K562 (cell line): ENCODE measurements around the gene PDE8A. TPM values are rescaled to one million over a fixed set of nuclear protein-coding genes. Genes with fewer than 3 reads are reported as not detected.

Source experiments
- ATF7 ChIP-seq: fragments of 450-650 bp; IDR thresholded peaks from 2 replicates; pipeline ENCODE4 v1.7.1; 2014; ENCODE audit warnings: mild to moderate bottlenecking, moderate library complexity
- BRD4 ChIP-seq: fragments of 200-600 bp; sonication (generic); IDR thresholded peaks from 2 replicates; pipeline ENCODE4 v1.6.1; 2017; ENCODE audit warnings: inconsistent platforms
- CGGBP1 ChIP-seq: fragments of 250-450 bp; sonication (Bioruptor Pico); IDR thresholded peaks from 2 replicates; pipeline ENCODE4 v1.9.0; 2021; ENCODE audit warnings: mild to moderate bottlenecking
- CTBP1 ChIP-seq: fragments of 450-650 bp; IDR thresholded peaks from 2 replicates; pipeline ENCODE4 v1.6.1; 2016; ENCODE audit warnings: borderline replicate concordance
- FOXK2 ChIP-seq, 2 experiments: fragments of 450-650 bp; IDR thresholded peaks in 1 of 2; conservative IDR thresholded peaks in 1 of 2; 2 replicates each; pipeline ENCODE4 v1.6.1; 2016; ENCODE audit warnings: low read depth in 2 of 2, mild to moderate bottlenecking in 1 of 2
- HDAC8 ChIP-seq: fragments of 450-650 bp; IDR thresholded peaks from 2 replicates; pipeline ENCODE4 v1.6.1; 2016; ENCODE audit warnings: mild to moderate bottlenecking, missing genetic modification characterization, moderate library complexity, missing compliant biosample characterization
- HINFP ChIP-seq: fragments of 450-650 bp; conservative IDR thresholded peaks from 2 replicates; pipeline ENCODE4 v1.6.1; 2016; ENCODE audit warnings: missing genetic modification characterization, low read depth, mild to moderate bottlenecking, control low read depth, missing compliant biosample characterization
- JUND ChIP-seq, 2 experiments: IDR thresholded peaks; 2 replicates in 1 of 2; 3 replicates in 1 of 2; pipeline ENCODE4 v1.6.1; 2011; ENCODE audit warnings: borderline replicate concordance in 2 of 2, low read depth in 2 of 2, low read length in 2 of 2, improper control_type of control experiment in 1 of 2, missing biosample characterization in 1 of 2, missing genetic modification characterization in 1 of 2, missing genetic modification reagents in 1 of 2
- MAFK ChIP-seq: IDR thresholded peaks from 2 replicates; pipeline ENCODE4 v1.6.1; 2011; ENCODE audit warnings: low read length, improper control_type of control experiment
- MYC ChIP-seq, 2 experiments: fragments of 250-450 bp in 1 of 2; sonication (Bioruptor Pico) in 1 of 2; IDR thresholded peaks; 2 replicates each; pipeline versions ENCODE4 v1.5.1 to v1.6.1; 2012 to 2021; ENCODE audit warnings: low read depth in 2 of 2, borderline replicate concordance in 1 of 2, improper control_type of control experiment in 1 of 2, low read length in 1 of 2, mild to moderate bottlenecking in 1 of 2, moderate library complexity in 1 of 2
- NCOA1 ChIP-seq: fragments of 450-650 bp; IDR thresholded peaks from 2 replicates; pipeline ENCODE4 v1.6.1; 2016; ENCODE audit warnings: low read depth
- NRF1 ChIP-seq, 2 experiments: fragments of 450-650 bp; IDR thresholded peaks in 1 of 2; conservative IDR thresholded peaks in 1 of 2; 2 replicates each; pipeline ENCODE4 v1.6.1; 2014; ENCODE audit warnings: mild to moderate bottlenecking in 2 of 2
- PHB2 ChIP-seq: fragments of 450-650 bp; IDR thresholded peaks from 2 replicates; pipeline ENCODE4 v1.6.1; 2017; ENCODE audit warnings: low read depth
- PPARD ChIP-seq: fragments of 250-450 bp; sonication (Bioruptor Pico); IDR thresholded peaks from 2 replicates; pipeline ENCODE4 v1.8.0; 2022; ENCODE audit warnings: inconsistent platforms, mild to moderate bottlenecking, moderate library complexity
- PTTG1 ChIP-seq: fragments of 450-650 bp; IDR thresholded peaks from 2 replicates; pipeline ENCODE4 v1.6.1; 2016; ENCODE audit warnings: low read depth, mild to moderate bottlenecking, missing genetic modification characterization, missing compliant biosample characterization
- RCOR1 ChIP-seq, 2 experiments: IDR thresholded peaks; 2 replicates each; pipeline ENCODE4 v1.6.1; 2012; ENCODE audit warnings: low read depth in 2 of 2, low read length in 2 of 2, borderline replicate concordance in 1 of 2, improper control_type of control experiment in 1 of 2
- SIN3A ChIP-seq, 2 experiments: fragments of 150-350 bp in 1 of 2; IDR thresholded peaks; 2 replicates each; pipeline ENCODE4 v1.6.1; 2011 to 2016; ENCODE audit warnings: borderline replicate concordance in 2 of 2, low read depth in 2 of 2, low read length in 2 of 2, mild to moderate bottlenecking in 2 of 2, moderate library complexity in 2 of 2; ENCODE audit not compliant: control insufficient read depth in 1 of 2
- TBL1XR1 ChIP-seq, 2 experiments: IDR thresholded peaks; 2 replicates each; pipeline ENCODE4 v1.6.1; 2012; ENCODE audit warnings: improper control_type of control experiment in 2 of 2, low read length in 2 of 2, mild to moderate bottlenecking in 1 of 2
- TBP ChIP-seq: optimal IDR thresholded peaks from 2 replicates; pipeline ENCODE3; 2011; ENCODE audit warnings: low read depth, low read length, improper control_type of control experiment
- TCF3 ChIP-seq: sonication (generic); formaldehyde crosslinking; IDR thresholded peaks from 2 replicates; pipeline ENCODE4 v1.4.0; 2020; ENCODE audit warnings: mild to moderate bottlenecking, missing genetic modification reagents
- TCF7L2 ChIP-seq: fragments of 150-350 bp; IDR thresholded peaks from 2 replicates; pipeline ENCODE4 v1.6.1; 2016; ENCODE audit warnings: low read depth, mild to moderate bottlenecking, low read length, moderate library complexity
- ZBTB7A ChIP-seq: IDR thresholded peaks from 2 replicates; pipeline ENCODE4 v1.6.1; 2011; ENCODE audit warnings: low read depth, mild to moderate bottlenecking, low read length, moderate library complexity, borderline replicate concordance; ENCODE audit not compliant: control insufficient read depth
- ZNF347 ChIP-seq: fragments of 450-650 bp; formaldehyde crosslinking; IDR thresholded peaks from 2 replicates; pipeline ENCODE4 v1.4.0; 2020; ENCODE audit warnings: low read depth, mild to moderate bottlenecking, moderate library complexity
- ZNF436 ChIP-seq: fragments of 250-450, 450-650 bp; sonication (Bioruptor Pico); formaldehyde crosslinking; IDR thresholded peaks from 2 replicates; pipeline ENCODE4 v1.7.0; 2020; ENCODE audit warnings: mild to moderate bottlenecking
- polyA plus RNA-seq, 8 experiments: library from polyadenylated mRNA; depleted of rRNA in 4 of 8; stranded (reverse) in 5 of 8; unstranded in 3 of 8; fragments of >200 nt; fragmentation: Nextera tagmentation in 2 of 8; fragmentation: Illumina TruSeq in 1 of 8; extraction: Ambion mirVana in 2 of 8; extraction: Trizol in 1 of 8; gene quantifications; 2 replicates each; pipeline versions ENCODE4 v1.2.1 to v1.2.3, GENCODE V29; 2011 to 2014; ENCODE audit warnings: inconsistent platforms in 1 of 8, missing spikeins in 1 of 8
- total RNA-seq, 7 experiments: library from RNA; depleted of rRNA in 6 of 7; stranded (reverse); fragments of >200 nt in 6 of 7; fragmentation: Illumina TruSeq in 2 of 7; extraction: Trizol in 2 of 7; gene quantifications; 2 replicates each; pipeline versions ENCODE4 v1.2.1 to v1.2.3, GENCODE V29; 2011 to 2021; ENCODE audit warnings: low replicate concordance in 1 of 7
- TF ChIP-seq, protein P1 (sequence below): fragments of 450-650 bp; formaldehyde crosslinking; IDR thresholded peaks from 2 replicates; pipeline ENCODE4 v1.4.0; 2022; ENCODE audit warnings: mild to moderate bottlenecking, moderate library complexity
- TF ChIP-seq, protein P2 (sequence below): sonication (generic); formaldehyde crosslinking; IDR thresholded peaks from 2 replicates; pipeline ENCODE4 v1.8.1; 2022; ENCODE audit warnings: missing genetic modification reagents

Gene PDE8A
- total and polyA plus RNA-seq, 9 of the 15 experiments (the other 6 are each of a cell fraction or from before 2014, with no cell fraction given), result 5.9 to 40.3 (median 19.8) TPM

- TF ChIP-seq NCOA1 (peak; percentile 38; the same call in 1 of the 2 replicates), RCOR1 (IDR thresholded peaks at IDR 0.05; ENCODE audit: borderline replicate concordance in 1 of 2, low read depth in 2 of 2, low read length in 2 of 2) (peak in 1 of 2 experiments; percentile 54; a peak in 1 of 4 replicates), ATF7 (no peak), MYC (IDR thresholded peaks at IDR 0.05; ENCODE audit: low read depth, low read length) (peak; percentile 35; the same call in 1 of the 2 replicates), MYC (CRISPR knock-in tag; IDR thresholded peaks at IDR 0.05; ENCODE audit: borderline replicate concordance, low read depth) (no peak), HDAC8 (no peak), TBL1XR1 (IDR thresholded peaks at IDR 0.05; ENCODE audit: low read length in 2 of 2) (no peak), TCF7L2 (no peak), PTTG1 (tag) (no peak), JUND (IDR thresholded peaks at IDR 0.05; ENCODE audit: borderline replicate concordance, low read depth, low read length) (peak; percentile 86; the same call in 1 of the 2 replicates), JUND (tag; IDR thresholded peaks at IDR 0.05; ENCODE audit: borderline replicate concordance, low read depth, low read length) (peak; percentile 67; the same call in 1 of the 3 replicates), PHB2 (no peak), ZNF347 (CRISPR knock-in tag) (no peak), ZNF436 (CRISPR knock-in tag) (no peak), MAFK (peak; percentile 19; the same call in 1 of the 2 replicates), CGGBP1 (CRISPR knock-in tag) (no peak), HINFP (tag) (no peak), TBP (no peak), BRD4 (no peak), ZBTB7A (peak; percentile 72; the same call in 1 of the 2 replicates), CTBP1 (peak; percentile 12; the same call in 1 of the 2 replicates), TCF3 (CRISPR knock-in tag) (peak; percentile 72), PPARD (CRISPR knock-in tag) (no peak), FOXK2 (conservative IDR thresholded peaks at IDR 0.05 in 1 of 2, IDR thresholded peaks at IDR 0.05 in 1 of 2; ENCODE audit: low read depth in 2 of 2) (no peak), NRF1 (conservative IDR thresholded peaks at IDR 0.05 in 1 of 2, IDR thresholded peaks at IDR 0.05 in 1 of 2) (0 out of 4 replicates have a peak, but pooled peaks of 1 of the 2 experiments have one; percentile 4), SIN3A (IDR thresholded peaks at IDR 0.05; ENCODE audit: borderline replicate concordance in 2 of 2, control insufficient read depth in 1 of 2, low read depth in 2 of 2, low read length in 2 of 2) (no peak)
- TF ChIP-seq, protein P1, sequence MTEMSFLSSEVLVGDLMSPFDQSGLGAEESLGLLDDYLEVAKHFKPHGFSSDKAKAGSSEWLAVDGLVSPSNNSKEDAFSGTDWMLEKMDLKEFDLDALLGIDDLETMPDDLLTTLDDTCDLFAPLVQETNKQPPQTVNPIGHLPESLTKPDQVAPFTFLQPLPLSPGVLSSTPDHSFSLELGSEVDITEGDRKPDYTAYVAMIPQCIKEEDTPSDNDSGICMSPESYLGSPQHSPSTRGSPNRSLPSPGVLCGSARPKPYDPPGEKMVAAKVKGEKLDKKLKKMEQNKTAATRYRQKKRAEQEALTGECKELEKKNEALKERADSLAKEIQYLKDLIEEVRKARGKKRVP, result no peak
- TF ChIP-seq, protein P2, sequence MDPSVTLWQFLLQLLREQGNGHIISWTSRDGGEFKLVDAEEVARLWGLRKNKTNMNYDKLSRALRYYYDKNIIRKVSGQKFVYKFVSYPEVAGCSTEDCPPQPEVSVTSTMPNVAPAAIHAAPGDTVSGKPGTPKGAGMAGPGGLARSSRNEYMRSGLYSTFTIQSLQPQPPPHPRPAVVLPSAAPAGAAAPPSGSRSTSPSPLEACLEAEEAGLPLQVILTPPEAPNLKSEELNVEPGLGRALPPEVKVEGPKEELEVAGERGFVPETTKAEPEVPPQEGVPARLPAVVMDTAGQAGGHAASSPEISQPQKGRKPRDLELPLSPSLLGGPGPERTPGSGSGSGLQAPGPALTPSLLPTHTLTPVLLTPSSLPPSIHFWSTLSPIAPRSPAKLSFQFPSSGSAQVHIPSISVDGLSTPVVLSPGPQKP, result no peak
Observed at GRCh38 chr15:84961114-84961452, 20.6 kb upstream of the PDE8A start (continued).
